ENCODE measurements around the gene KMT2E. TPM values are rescaled to one million over a fixed set of nuclear protein-coding genes. Genes with fewer than 3 reads are reported as not detected.

Gene KMT2E
- total and polyA plus RNA-seq, 8 donors, result 14.1 to 62.5 (median 32.2) TPM

- H3K4me1 ChIP-seq, result peaks cover 14 to 55% (median 38%) of the 10 kb centered on the region in 3 donors
- ATAC-seq (no peak), FAIRE-seq (no peak), DNase-seq (no peak)
- 28 to 34% methylated on average over 5 of the region's 5 CpGs for WGBS, 2 donors
- peak overlapping the region; percentile 95 to 98 (median 97) for H3K27ac ChIP-seq
- TF ChIP-seq, protein P1, sequence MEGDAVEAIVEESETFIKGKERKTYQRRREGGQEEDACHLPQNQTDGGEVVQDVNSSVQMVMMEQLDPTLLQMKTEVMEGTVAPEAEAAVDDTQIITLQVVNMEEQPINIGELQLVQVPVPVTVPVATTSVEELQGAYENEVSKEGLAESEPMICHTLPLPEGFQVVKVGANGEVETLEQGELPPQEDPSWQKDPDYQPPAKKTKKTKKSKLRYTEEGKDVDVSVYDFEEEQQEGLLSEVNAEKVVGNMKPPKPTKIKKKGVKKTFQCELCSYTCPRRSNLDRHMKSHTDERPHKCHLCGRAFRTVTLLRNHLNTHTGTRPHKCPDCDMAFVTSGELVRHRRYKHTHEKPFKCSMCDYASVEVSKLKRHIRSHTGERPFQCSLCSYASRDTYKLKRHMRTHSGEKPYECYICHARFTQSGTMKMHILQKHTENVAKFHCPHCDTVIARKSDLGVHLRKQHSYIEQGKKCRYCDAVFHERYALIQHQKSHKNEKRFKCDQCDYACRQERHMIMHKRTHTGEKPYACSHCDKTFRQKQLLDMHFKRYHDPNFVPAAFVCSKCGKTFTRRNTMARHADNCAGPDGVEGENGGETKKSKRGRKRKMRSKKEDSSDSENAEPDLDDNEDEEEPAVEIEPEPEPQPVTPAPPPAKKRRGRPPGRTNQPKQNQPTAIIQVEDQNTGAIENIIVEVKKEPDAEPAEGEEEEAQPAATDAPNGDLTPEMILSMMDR (IDR thresholded peaks at IDR 0.05), result no peak
- H3K4me3 ChIP-seq, result peak overlapping the region in 3 of 4 donors; percentile 45 to 58 (median 53)
- no peaks in the 10 kb centered on the region for H3K36me3 ChIP-seq
- H3K9me3 ChIP-seq, result no peaks in the 10 kb centered on the region
- H3K27me3 ChIP-seq, result no peaks in the 10 kb centered on the region
- intact Hi-C loops (cut with DNase I), result no loop called here
Observed at GRCh38 chr7:104982308-104983075, 31.5 kb upstream of the KMT2E start.

DNA sequence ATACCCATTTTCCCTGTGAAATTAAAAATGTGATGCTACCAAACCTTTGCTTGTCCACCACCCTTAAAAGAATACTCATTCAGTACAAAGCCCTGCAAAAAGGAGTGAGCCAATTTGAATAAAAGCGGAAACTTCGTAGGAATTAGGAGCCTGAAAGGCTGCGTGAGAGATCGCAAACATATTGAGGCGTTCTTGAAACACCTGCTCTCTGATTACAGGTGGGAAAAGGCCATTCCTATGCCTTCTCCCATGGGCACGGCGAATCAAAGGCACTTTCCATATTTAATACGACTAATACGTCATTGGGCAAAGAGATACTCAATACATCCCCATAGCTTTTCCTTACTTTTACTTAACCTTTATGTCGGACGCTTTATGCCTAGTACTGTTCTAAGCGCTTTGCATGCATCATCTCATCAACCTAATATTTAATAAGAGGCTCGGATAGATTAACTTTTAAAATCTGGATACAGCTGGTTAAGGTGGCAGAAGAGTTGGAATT is 30.9 kb upstream of the KMT2E start:
- TF ChIP-seq, protein P1 (IDR thresholded peaks at IDR 0.05), result no peak
- no peaks in the 10 kb centered on the region for H3K36me3 ChIP-seq
- intact Hi-C loops (cut with DNase I), result no loop called here
- FAIRE-seq (no peak), DNase-seq (no peak), ATAC-seq (peak in 3 of 4 donors; percentile 17 to 29 (median 24))
- WGBS, 2 donors, result 5 to 8% methylated on average over 13 of the region's 13 CpGs
- peaks cover 7 to 54% (median 31%) of the 10 kb centered on the region in 3 donors for H3K4me1 ChIP-seq
- peak overlapping the region in 3 of 4 donors; percentile 45 to 58 (median 53) for H3K4me3 ChIP-seq
- H3K9me3 ChIP-seq, result no peaks in the 10 kb centered on the region
- peak overlapping the region; percentile 95 to 98 (median 97) for H3K27ac ChIP-seq
- no peaks in the 10 kb centered on the region for H3K27me3 ChIP-seq

- TF ChIP-seq, protein P1 (IDR thresholded peaks at IDR 0.05), result peak; percentile 18 to 26 (median 20)
- Histone ChIP-seq H3K36me3 (no peaks in the 10 kb centered on the region), H3K27ac (peak overlapping the region; percentile 95 to 98 (median 97)), H3K4me3 (peak overlapping the region; percentile 32 to 58 (median 49)), H3K9me3 (no peaks in the 10 kb centered on the region), H3K4me1 (peaks cover 4 to 53% (median 24%) of the 10 kb centered on the region in 3 donors), H3K27me3 (no peaks in the 10 kb centered on the region)
- intact Hi-C loops (cut with DNase I), result no loop called here
- 1% methylated on average over 60 to 62 of the region's 62 CpGs for WGBS, 2 donors
- FAIRE-seq, result no peak
- DNase-seq, result peak; percentile 77 to 94 (median 87)
- ATAC-seq, result peak; percentile 91 to 95 (median 92)
Observed at GRCh38 chr7:104983578-104984539, 30.1 kb upstream of the KMT2E start.

GRCh38 chr7:104984585-104985258 is 29.3 kb upstream of the KMT2E start:
- Histone ChIP-seq H3K9me3 (no peaks in the 10 kb centered on the region), H3K27me3 (no peaks in the 10 kb centered on the region), H3K4me3 (peak overlapping the region in 3 of 4 donors; percentile 45 to 58 (median 53)), H3K27ac (peak overlapping the region; percentile 95 to 98 (median 97)), H3K4me1 (peaks cover 4 to 45% (median 21%) of the 10 kb centered on the region in 3 donors), H3K36me3 (no peaks in the 10 kb centered on the region)
- ATAC-seq (no peak), FAIRE-seq (no peak), DNase-seq (no peak)
- TF ChIP-seq, protein P1 (IDR thresholded peaks at IDR 0.05), result no peak
- 29% methylated on average over 7 of the region's 7 CpGs for WGBS, 2 donors
- intact Hi-C loops (cut with DNase I), result no loop called here

Measured in pancreas (tissue), 10 donors.